ENCODE results near the gene ASPHD1. TPM values are rescaled to one million over a fixed set of nuclear protein-coding genes. Genes with fewer than 3 reads are reported as not detected.

The ASPHD1 gene
- total and polyA plus RNA-seq, 2 of the 4 experiments (the other 2 are of a cell fraction) = 4.1 to 14.5 TPM

DNA sequence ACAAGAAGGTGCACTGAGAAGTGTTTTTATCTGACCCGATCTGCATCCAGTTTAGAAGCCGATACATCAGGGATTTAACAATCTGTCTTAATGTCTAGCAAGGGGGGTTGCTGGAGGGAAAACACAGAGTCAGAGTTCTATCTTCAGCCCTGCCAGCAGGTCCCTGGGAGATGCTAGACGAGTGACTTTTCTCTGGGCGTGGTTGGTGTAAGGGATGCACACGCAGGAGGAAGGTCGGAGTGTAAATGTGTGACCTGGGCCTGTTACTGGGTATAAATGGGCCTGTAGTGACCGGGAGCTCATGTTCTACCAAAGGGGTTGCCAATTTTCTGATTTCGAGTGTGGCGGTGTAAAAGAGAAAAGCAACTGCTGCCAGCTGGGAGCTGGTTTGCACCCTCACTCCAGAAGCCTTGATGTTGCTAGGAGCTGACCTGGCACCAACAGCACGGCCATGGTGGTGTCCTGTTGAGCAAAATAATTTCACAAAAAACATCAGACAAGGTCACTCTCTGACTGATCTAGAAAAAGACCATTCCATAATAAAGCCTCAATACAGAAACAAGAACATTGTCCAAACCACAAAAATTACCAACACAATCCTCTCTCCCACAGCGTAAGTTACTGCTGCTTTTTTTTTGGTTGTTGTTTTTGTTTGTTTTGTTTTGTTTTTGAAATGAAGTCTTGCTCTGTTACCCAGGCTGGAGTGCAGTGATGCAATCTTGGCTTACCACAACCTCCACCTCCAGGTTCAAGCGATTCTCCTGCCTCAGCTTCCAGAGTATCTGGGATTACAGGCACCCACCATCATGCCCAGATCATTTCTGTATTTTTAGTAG lies 27.0 kb downstream of the ASPHD1 start:
- H2AFZ ChIP-seq (replicated peaks; ENCODE audit: low read length, poor library complexity) = peak overlapping the region; percentile 98
- TF ChIP-seq, protein P1, sequence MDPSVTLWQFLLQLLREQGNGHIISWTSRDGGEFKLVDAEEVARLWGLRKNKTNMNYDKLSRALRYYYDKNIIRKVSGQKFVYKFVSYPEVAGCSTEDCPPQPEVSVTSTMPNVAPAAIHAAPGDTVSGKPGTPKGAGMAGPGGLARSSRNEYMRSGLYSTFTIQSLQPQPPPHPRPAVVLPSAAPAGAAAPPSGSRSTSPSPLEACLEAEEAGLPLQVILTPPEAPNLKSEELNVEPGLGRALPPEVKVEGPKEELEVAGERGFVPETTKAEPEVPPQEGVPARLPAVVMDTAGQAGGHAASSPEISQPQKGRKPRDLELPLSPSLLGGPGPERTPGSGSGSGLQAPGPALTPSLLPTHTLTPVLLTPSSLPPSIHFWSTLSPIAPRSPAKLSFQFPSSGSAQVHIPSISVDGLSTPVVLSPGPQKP (IDR thresholded peaks at IDR 0.05; ENCODE audit: borderline replicate concordance, low read depth, low read length) = no peak
- TF ChIP-seq MAZ (IDR thresholded peaks at IDR 0.05; ENCODE audit: borderline replicate concordance, low read depth, low read length) (no peak), BHLHE40 (IDR thresholded peaks at IDR 0.05; ENCODE audit: low read depth, low read length) (no peak), RAD21 (IDR thresholded peaks at IDR 0.05; ENCODE audit: low read length) (no peak), RCOR1 (IDR thresholded peaks at IDR 0.05; ENCODE audit: insufficient replicate concordance, low read length) (no peak), MAFK (IDR thresholded peaks at IDR 0.05; ENCODE audit: low read depth, low read length) (no peak), POLR2A (IDR thresholded peaks at IDR 0.05; ENCODE audit: low read depth, low read length) (no peak), CEBPB (IDR thresholded peaks at IDR 0.05; ENCODE audit: low read depth, low read length) (no peak), SMC3 (IDR thresholded peaks at IDR 0.05; ENCODE audit: low read depth, low read length) (no peak), FOS (IDR thresholded peaks at IDR 0.05; ENCODE audit: low read depth, low read length) (no peak), RFX5 (IDR thresholded peaks at IDR 0.05; ENCODE audit: low read depth, low read length) (no peak)
- TF ChIP-seq, protein P2, sequence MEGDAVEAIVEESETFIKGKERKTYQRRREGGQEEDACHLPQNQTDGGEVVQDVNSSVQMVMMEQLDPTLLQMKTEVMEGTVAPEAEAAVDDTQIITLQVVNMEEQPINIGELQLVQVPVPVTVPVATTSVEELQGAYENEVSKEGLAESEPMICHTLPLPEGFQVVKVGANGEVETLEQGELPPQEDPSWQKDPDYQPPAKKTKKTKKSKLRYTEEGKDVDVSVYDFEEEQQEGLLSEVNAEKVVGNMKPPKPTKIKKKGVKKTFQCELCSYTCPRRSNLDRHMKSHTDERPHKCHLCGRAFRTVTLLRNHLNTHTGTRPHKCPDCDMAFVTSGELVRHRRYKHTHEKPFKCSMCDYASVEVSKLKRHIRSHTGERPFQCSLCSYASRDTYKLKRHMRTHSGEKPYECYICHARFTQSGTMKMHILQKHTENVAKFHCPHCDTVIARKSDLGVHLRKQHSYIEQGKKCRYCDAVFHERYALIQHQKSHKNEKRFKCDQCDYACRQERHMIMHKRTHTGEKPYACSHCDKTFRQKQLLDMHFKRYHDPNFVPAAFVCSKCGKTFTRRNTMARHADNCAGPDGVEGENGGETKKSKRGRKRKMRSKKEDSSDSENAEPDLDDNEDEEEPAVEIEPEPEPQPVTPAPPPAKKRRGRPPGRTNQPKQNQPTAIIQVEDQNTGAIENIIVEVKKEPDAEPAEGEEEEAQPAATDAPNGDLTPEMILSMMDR (conservative IDR thresholded peaks at IDR 0.05; ENCODE audit: low read depth, low read length) = no peak
- TF ChIP-seq, protein P3, sequence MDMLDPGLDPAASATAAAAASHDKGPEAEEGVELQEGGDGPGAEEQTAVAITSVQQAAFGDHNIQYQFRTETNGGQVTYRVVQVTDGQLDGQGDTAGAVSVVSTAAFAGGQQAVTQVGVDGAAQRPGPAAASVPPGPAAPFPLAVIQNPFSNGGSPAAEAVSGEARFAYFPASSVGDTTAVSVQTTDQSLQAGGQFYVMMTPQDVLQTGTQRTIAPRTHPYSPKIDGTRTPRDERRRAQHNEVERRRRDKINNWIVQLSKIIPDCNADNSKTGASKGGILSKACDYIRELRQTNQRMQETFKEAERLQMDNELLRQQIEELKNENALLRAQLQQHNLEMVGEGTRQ (IDR thresholded peaks at IDR 0.05; ENCODE audit: low read depth, low read length) = no peak

More for the DNA sequence above, 27.0 kb downstream of the ASPHD1 start:
- Histone ChIP-seq H3K4me3 (ENCODE audit: insufficient read depth, low read depth, low read length) (peak overlapping the region; percentile 79; the same call in 1 of the 2 replicates), H2BK20ac (ENCODE audit: low read depth, low read length) (peak overlapping the region; percentile 28; the same call in 1 of the 2 replicates), H3K27me3 (ENCODE audit: control insufficient read depth, insufficient read depth, low read length) (no peaks in the 10 kb centered on the region), H3K4ac (ENCODE audit: low read depth, low read length) (peak overlapping the region; percentile 98), H3K4me1 (ENCODE audit: control insufficient read depth, insufficient read depth, low read length) (peaks cover 10% of the 10 kb centered on the region), H4K20me1 (ENCODE audit: insufficient read depth, low read length) (peaks cover 6% of the 10 kb centered on the region; the same call in 1 of the 2 replicates), H3K36me3 (ENCODE audit: control insufficient read depth, insufficient read depth, low read length) (peaks cover 6% of the 10 kb centered on the region), H3K18ac (ENCODE audit: low read depth, low read length) (no peak overlapping the region), H4K5ac (ENCODE audit: low read depth, low read length) (peak overlapping the region; percentile 2), H3K27ac (ENCODE audit: insufficient read depth, low read length) (0 out of 2 replicates have a peak overlapping the region, but pooled peaks have one; percentile 7), H2AK5ac (ENCODE audit: low read depth, low read length) (peak overlapping the region; percentile 81), H2BK15ac (ENCODE audit: low read depth, low read length) (no peak overlapping the region), H3K4me2 (ENCODE audit: low read depth, low read length) (peak overlapping the region; percentile 96), H3K23ac (ENCODE audit: low read depth, low read length) (peak overlapping the region; percentile 91), H3K9ac (ENCODE audit: low read depth, low read length) (peak overlapping the region; percentile 95), H2BK120ac (ENCODE audit: low read depth, low read length) (no peak overlapping the region; the same call in 1 of the 2 replicates), H2BK5ac (ENCODE audit: low read depth, low read length, poor library complexity, severe bottlenecking) (peak overlapping the region; percentile 92), H3K14ac (replicated peaks; ENCODE audit: low read depth, low read length) (peak overlapping the region; percentile 99; the same call in 1 of the 2 replicates), H4K8ac (ENCODE audit: low read depth in 2 of 2, low read length in 2 of 2) (peak overlapping the region; percentile 85 to 99; a peak in 2 of 4 replicates), H4K91ac (ENCODE audit: insufficient read depth, low read depth, low read length) (peak overlapping the region; percentile 95), H3K9me1 (ENCODE audit: insufficient read depth, low read length) (peaks cover 15% of the 10 kb centered on the region; the same call in 1 of the 2 replicates), H3K9me3 (ENCODE audit: control insufficient read depth, insufficient read depth, low read length) (no peaks in the 10 kb centered on the region), H3K56ac (ENCODE audit: extremely low read depth, insufficient read depth, low read length) (peak overlapping the region; percentile 32; the same call in 1 of the 2 replicates), H2AK9ac (replicated peaks; ENCODE audit: low read depth, low read length, poor library complexity) (peak overlapping the region; percentile 32), H3K79me1 (ENCODE audit: low read depth in 1 of 2, low read length in 2 of 2) (peaks cover 24 to 40% of the 10 kb centered on the region in 2 experiments)
- WGBS, 2 experiments (ENCODE audit: extremely low coverage in 2 of 2, insufficient read length in 1 of 2) = 20% methylated on average over 1 of the region's 12 CpGs; no CpG with 5 or more reads in 1 of the 2 experiments
- intact Hi-C loops (cut with micrococcal nuclease) (loop anchor here (5.0 kb wide), 2 partner anchors 45 to 70 kb away; partner anchors contain the start of genes HIRIP3, INO80E and TAOK2), dilution Hi-C loops (cut with HindIII; ENCODE audit: low sequenced_read_pairs, unreplicated experiment) (no loop called here), in situ Hi-C loops (cut with MboI; ENCODE audit: low sequenced_read_pairs) (no loop called here)
- DNase-seq (no peak), ATAC-seq (ENCODE audit: low read depth) (no peak)
- CTCF ChIA-PET = no interaction called here
- POLR2A ChIA-PET (ENCODE audit: unreplicated experiment) = interaction anchor here (1.5 kb wide), 1 partner anchor 27 kb away, joined by 6 read pairs; the partner anchor contains the start of gene ASPHD1
- BruUV-seq (replicated peaks) = no TSS peak

Measured in IMR-90 (cell line).